Calu3 (cell line): ENCODE results near the gene NTRK2. TPM values are rescaled to one million over a fixed set of nuclear protein-coding genes. Genes with fewer than 3 reads are reported as not detected.

Experiments used
- BruUV-seq: library from RNA; stranded (reverse); fragments of 400-500 nt; replicated peaks from 2 replicates; lab custom pipeline; 2021; lab: Mats Ljungman, UMichigan
- CTCF ChIA-PET: fragments of 300-600 bp; sonication (Branson Sonifier 250); formaldehyde crosslinking; loops from one replicate; lab custom pipeline; 2022; ENCODE audit warnings: antibody characterized with exemption; lab: Charles Lee
- DNase-seq: peaks from one replicate; pipeline ENCODE4 v3.0.0; 2022
- H3K27ac Mint-ChIP-seq: one replicate; pipeline ENCODE4 v1.8.0; 2022; ENCODE audit warnings: mixed read lengths; ENCODE audit not compliant: unreplicated experiment
- H3K27me3 Mint-ChIP-seq: one replicate; pipeline ENCODE4 v1.8.0; 2022; ENCODE audit warnings: mixed read lengths; ENCODE audit not compliant: unreplicated experiment
- H3K36me3 Mint-ChIP-seq: one replicate; pipeline ENCODE4 v1.8.0; 2022; ENCODE audit warnings: mild to moderate bottlenecking, moderate library complexity, mixed read lengths; ENCODE audit not compliant: insufficient read depth, unreplicated experiment
- H3K4me1 Mint-ChIP-seq: one replicate; pipeline ENCODE4 v1.8.0; 2022; ENCODE audit warnings: mild to moderate bottlenecking, low read depth, mixed read lengths; ENCODE audit not compliant: unreplicated experiment
- H3K4me3 Mint-ChIP-seq: one replicate; pipeline ENCODE4 v1.8.0; 2022; ENCODE audit warnings: mild to moderate bottlenecking, low read depth, moderate library complexity, mixed read lengths; ENCODE audit not compliant: unreplicated experiment
- H3K9me3 Mint-ChIP-seq: one replicate; pipeline ENCODE4 v1.8.0; 2022; ENCODE audit warnings: low read depth, mixed read lengths; ENCODE audit not compliant: unreplicated experiment
- intact Hi-C: fragments of 100-400 bp; cut with micrococcal nuclease; formaldehyde crosslinking; loops from one replicate; pipeline ENCODE4 v1.10.0; 2022; ENCODE audit not compliant: unreplicated experiment
- total RNA-seq: library from RNA; stranded (reverse); gene quantifications from 2 replicates; pipeline ENCODE4 v1.2.3, GENCODE V29; 2022
- TF ChIP-seq, protein P1 (sequence below): fragments of 200-600 bp; IDR thresholded peaks from one replicate; pipeline ENCODE4 v1.8.0; 2022; ENCODE audit warnings: antibody characterized with exemption; ENCODE audit not compliant: unreplicated experiment

NTRK2 gene
- total RNA-seq, 1 experiment from 2014 or later: 2.1 TPM

- H3K4me3 Mint-ChIP-seq: no peak overlapping the region
- intact Hi-C loops: no loop called here
Measured at GRCh38 chr9:84851935-84852585, 182.5 kb downstream of the NTRK2 start.

DNA sequence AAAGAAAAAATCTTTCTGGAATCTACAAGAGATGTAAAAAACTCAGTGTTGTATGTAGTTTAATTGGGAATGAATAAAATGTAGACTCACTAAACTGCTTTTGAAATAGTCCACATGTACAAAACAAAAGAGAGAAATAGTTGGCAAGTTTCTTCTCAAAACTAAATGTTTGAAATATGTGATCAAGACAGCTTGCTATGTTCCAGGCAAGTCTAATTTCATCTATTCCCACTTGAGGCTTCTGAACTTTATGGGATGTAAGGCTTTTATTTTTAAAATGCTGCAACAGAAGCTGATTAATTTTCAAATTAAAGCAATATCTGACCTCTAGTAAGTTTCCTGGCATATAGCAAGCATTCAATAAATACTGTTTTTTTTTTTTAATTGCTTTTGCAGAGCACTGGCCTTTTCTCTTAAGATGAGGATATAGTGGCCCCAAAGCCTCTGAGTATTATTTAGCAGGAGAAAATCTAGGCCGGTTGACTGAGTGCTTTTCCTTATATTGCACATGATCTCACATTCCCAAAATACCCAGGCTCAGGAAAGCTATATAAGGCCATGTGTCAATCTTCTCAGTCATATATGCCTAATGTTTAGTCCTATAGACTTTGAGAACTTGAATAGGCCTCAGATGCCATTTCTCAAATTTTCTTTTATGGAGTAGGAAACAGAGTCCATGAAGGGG lies 183.2 kb downstream of the NTRK2 start:
- no peaks in the 10 kb centered on the region for H3K27me3 Mint-ChIP-seq
- BruUV-seq: no TSS peak
- no peak for DNase-seq
- H3K27ac Mint-ChIP-seq: no peak overlapping the region
- intact Hi-C loops: no loop called here
- TF ChIP-seq, protein P1, sequence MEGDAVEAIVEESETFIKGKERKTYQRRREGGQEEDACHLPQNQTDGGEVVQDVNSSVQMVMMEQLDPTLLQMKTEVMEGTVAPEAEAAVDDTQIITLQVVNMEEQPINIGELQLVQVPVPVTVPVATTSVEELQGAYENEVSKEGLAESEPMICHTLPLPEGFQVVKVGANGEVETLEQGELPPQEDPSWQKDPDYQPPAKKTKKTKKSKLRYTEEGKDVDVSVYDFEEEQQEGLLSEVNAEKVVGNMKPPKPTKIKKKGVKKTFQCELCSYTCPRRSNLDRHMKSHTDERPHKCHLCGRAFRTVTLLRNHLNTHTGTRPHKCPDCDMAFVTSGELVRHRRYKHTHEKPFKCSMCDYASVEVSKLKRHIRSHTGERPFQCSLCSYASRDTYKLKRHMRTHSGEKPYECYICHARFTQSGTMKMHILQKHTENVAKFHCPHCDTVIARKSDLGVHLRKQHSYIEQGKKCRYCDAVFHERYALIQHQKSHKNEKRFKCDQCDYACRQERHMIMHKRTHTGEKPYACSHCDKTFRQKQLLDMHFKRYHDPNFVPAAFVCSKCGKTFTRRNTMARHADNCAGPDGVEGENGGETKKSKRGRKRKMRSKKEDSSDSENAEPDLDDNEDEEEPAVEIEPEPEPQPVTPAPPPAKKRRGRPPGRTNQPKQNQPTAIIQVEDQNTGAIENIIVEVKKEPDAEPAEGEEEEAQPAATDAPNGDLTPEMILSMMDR: no peak
- no peaks in the 10 kb centered on the region for H3K9me3 Mint-ChIP-seq
- H3K4me1 Mint-ChIP-seq: no peaks in the 10 kb centered on the region
- H3K36me3 Mint-ChIP-seq: no peaks in the 10 kb centered on the region
- CTCF ChIA-PET: no interaction called here
- H3K4me3 Mint-ChIP-seq: no peak overlapping the region

More at GRCh38 chr9:84851935-84852585, 182.5 kb downstream of the NTRK2 start:
- no peaks in the 10 kb centered on the region for H3K9me3 Mint-ChIP-seq
- H3K4me1 Mint-ChIP-seq: no peaks in the 10 kb centered on the region
- TF ChIP-seq, protein P1: no peak
- H3K27me3 Mint-ChIP-seq: no peaks in the 10 kb centered on the region
- DNase-seq: no peak
- CTCF ChIA-PET: no interaction called here
- H3K27ac Mint-ChIP-seq: no peak overlapping the region
- BruUV-seq: no TSS peak
- no peaks in the 10 kb centered on the region for H3K36me3 Mint-ChIP-seq

DNA sequence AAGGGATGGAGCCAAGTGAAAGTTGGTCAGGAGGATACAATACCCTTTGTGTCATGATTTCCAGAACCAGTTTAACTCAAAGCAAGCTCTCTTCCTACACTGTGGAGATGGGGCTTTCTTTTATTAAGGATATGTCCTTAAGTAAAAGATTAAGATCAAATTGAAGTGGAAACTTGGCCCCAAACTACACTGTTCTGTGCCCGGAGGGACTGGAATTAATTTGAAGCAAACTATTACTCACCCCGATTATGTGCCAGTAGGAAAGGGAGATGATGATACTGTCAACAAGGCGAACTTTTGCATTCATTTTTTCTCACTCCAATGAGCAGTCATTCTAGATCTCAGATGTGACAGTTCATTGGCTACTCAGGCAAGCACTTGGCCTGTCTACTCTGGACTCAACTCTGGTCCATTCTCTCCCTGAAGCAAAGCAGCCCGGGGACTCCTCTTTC lies 186.7 kb downstream of the NTRK2 start:
- H3K27ac Mint-ChIP-seq: no peak overlapping the region
- H3K27me3 Mint-ChIP-seq: no peaks in the 10 kb centered on the region
- no peaks in the 10 kb centered on the region for H3K36me3 Mint-ChIP-seq
- no peaks in the 10 kb centered on the region for H3K9me3 Mint-ChIP-seq
- CTCF ChIA-PET: no interaction called here
- BruUV-seq: no TSS peak
- no peak overlapping the region for H3K4me3 Mint-ChIP-seq
- intact Hi-C loops: no loop called here
- H3K4me1 Mint-ChIP-seq: no peaks in the 10 kb centered on the region
- TF ChIP-seq, protein P1: no peak
- DNase-seq: no peak

- Mint-ChIP-seq H3K9me3 (no peaks in the 10 kb centered on the region), H3K4me3 (no peak overlapping the region), H3K27ac (no peak overlapping the region), H3K36me3 (no peaks in the 10 kb centered on the region), H3K4me1 (no peaks in the 10 kb centered on the region), H3K27me3 (no peaks in the 10 kb centered on the region)
- BruUV-seq: no TSS peak
- CTCF ChIA-PET: no interaction called here
- intact Hi-C loops: no loop called here
- no peak for DNase-seq
- TF ChIP-seq, protein P1: no peak
Measured at GRCh38 chr9:84857211-84857610, 187.7 kb downstream of the NTRK2 start.
